ENCODE results near the gene BTG2. TPM values are rescaled to one million over a fixed set of nuclear protein-coding genes. Genes with fewer than 3 reads are reported as not detected.

The BTG2 gene
- total RNA-seq, 1 donor from 2014 or later: 33.7 TPM

GRCh38 chr1:203267347-203267846 lies 37.9 kb upstream of the BTG2 start:
- H3K36me3 Mint-ChIP-seq (ENCODE audit: unreplicated experiment): no peaks in the 10 kb centered on the region
- peak; percentile 94 for DNase-seq (ENCODE audit: extremely low spot score, unreplicated experiment)
- peaks cover 9% of the 10 kb centered on the region for H3K4me1 Mint-ChIP-seq (ENCODE audit: unreplicated experiment)
- H3K27me3 Mint-ChIP-seq (ENCODE audit: unreplicated experiment): peaks cover 30% of the 10 kb centered on the region
- H3K27ac Mint-ChIP-seq (ENCODE audit: unreplicated experiment): peak overlapping the region; percentile 83
- no peaks in the 10 kb centered on the region for H3K9me3 Mint-ChIP-seq (ENCODE audit: unreplicated experiment)
- peak overlapping the region; percentile 88 for H3K4me3 Mint-ChIP-seq (ENCODE audit: unreplicated experiment)
- peak; percentile 97 for TF ChIP-seq CTCF (IDR thresholded peaks at IDR 0.05)

GRCh38 chr1:203267912-203268311 lies 37.4 kb upstream of the BTG2 start:
- H3K4me1 Mint-ChIP-seq (ENCODE audit: unreplicated experiment): peaks cover 10% of the 10 kb centered on the region
- peak overlapping the region; percentile 88 for H3K4me3 Mint-ChIP-seq (ENCODE audit: unreplicated experiment)
- no peak for DNase-seq (ENCODE audit: extremely low spot score, unreplicated experiment)
- H3K27ac Mint-ChIP-seq (ENCODE audit: unreplicated experiment): peak overlapping the region; percentile 83
- no peaks in the 10 kb centered on the region for H3K36me3 Mint-ChIP-seq (ENCODE audit: unreplicated experiment)
- peaks cover 25% of the 10 kb centered on the region for H3K27me3 Mint-ChIP-seq (ENCODE audit: unreplicated experiment)
- TF ChIP-seq CTCF (IDR thresholded peaks at IDR 0.05): no peak
- H3K9me3 Mint-ChIP-seq (ENCODE audit: unreplicated experiment): no peaks in the 10 kb centered on the region

DNA sequence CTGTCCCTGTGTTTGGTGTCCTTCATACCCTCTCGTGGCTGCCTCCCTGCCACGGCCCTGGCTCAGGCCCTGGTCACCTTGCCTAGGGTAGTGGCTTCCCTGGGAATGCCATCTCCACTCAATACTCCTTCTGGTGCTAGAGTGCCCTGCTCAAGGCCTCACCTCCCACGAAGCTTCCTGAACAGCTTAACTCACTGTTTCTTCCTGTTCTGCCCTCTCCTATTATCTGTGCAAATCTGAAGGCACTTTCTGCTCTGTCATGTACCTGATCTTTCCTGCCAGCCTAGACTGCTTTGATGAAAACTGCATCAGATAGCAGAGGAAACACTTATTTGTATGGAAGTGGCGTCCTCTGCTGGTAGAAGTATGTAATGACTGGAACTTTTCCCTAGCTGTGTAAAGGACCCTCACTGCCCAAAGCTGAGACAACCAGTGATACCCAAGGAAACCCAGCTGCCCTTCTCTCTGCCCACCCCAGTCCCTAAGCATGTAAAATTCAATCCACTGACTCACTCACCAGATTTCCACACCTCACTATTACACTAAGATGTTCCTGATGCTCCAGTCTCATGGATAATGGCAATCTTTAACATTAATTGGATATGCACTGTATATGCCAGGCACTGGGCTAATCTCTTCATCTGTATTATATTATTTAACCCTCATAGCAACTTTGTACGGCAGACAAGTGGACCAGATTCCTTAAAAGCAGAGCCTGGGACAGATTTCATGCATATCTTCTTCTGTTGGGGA lies 36.2 kb upstream of the BTG2 start:
- DNase-seq (ENCODE audit: extremely low spot score, unreplicated experiment): peak; percentile 70
- Mint-ChIP-seq H3K4me3 (ENCODE audit: unreplicated experiment) (no peak overlapping the region), H3K36me3 (ENCODE audit: unreplicated experiment) (no peaks in the 10 kb centered on the region), H3K9me3 (ENCODE audit: unreplicated experiment) (no peaks in the 10 kb centered on the region), H3K27me3 (ENCODE audit: unreplicated experiment) (peaks cover 17% of the 10 kb centered on the region), H3K27ac (ENCODE audit: unreplicated experiment) (no peak overlapping the region), H3K4me1 (ENCODE audit: unreplicated experiment) (peaks cover 20% of the 10 kb centered on the region)
- TF ChIP-seq CTCF (IDR thresholded peaks at IDR 0.05): peak; percentile 78

- no peak for TF ChIP-seq CTCF (IDR thresholded peaks at IDR 0.05)
- Mint-ChIP-seq H3K27ac (ENCODE audit: unreplicated experiment) (no peak overlapping the region), H3K36me3 (ENCODE audit: unreplicated experiment) (no peaks in the 10 kb centered on the region), H3K27me3 (ENCODE audit: unreplicated experiment) (peaks cover 12% of the 10 kb centered on the region), H3K4me3 (ENCODE audit: unreplicated experiment) (no peak overlapping the region), H3K9me3 (ENCODE audit: unreplicated experiment) (no peaks in the 10 kb centered on the region), H3K4me1 (ENCODE audit: unreplicated experiment) (peaks cover 20% of the 10 kb centered on the region)
- peak; percentile 73 for DNase-seq (ENCODE audit: extremely low spot score, unreplicated experiment)
Observed at GRCh38 chr1:203269654-203270020, 35.7 kb upstream of the BTG2 start.

- peaks cover 20% of the 10 kb centered on the region for H3K4me1 Mint-ChIP-seq (ENCODE audit: unreplicated experiment)
- H3K27ac Mint-ChIP-seq (ENCODE audit: unreplicated experiment): no peak overlapping the region
Observed at GRCh38 chr1:203270448-203270847, 34.9 kb upstream of the BTG2 start.

More at GRCh38 chr1:203270448-203270847, 34.9 kb upstream of the BTG2 start:
- TF ChIP-seq CTCF (IDR thresholded peaks at IDR 0.05): no peak
- no peaks in the 10 kb centered on the region for H3K36me3 Mint-ChIP-seq (ENCODE audit: unreplicated experiment)
- H3K27me3 Mint-ChIP-seq (ENCODE audit: unreplicated experiment): peaks cover 7% of the 10 kb centered on the region
- H3K4me3 Mint-ChIP-seq (ENCODE audit: unreplicated experiment): no peak overlapping the region
- no peak for DNase-seq (ENCODE audit: extremely low spot score, unreplicated experiment)
- no peaks in the 10 kb centered on the region for H3K9me3 Mint-ChIP-seq (ENCODE audit: unreplicated experiment)
